HG03521 (cell line): ENCODE results near the gene BMP7.

Experiments used
- ATAC-seq: cut with Tn5 transposase; IDR thresholded peaks from one replicate; pipeline ENCODE4 v1.9.1; 2021; ENCODE audit warnings: mild to moderate bottlenecking, moderate library complexity; ENCODE audit not compliant: unreplicated experiment

BMP7 gene

GRCh38 chr20:57214427-57214826 lies 52.0 kb downstream of the BMP7 start:
- ATAC-seq = no peak

- no peak for ATAC-seq
These were observed 52.5 kb downstream of the BMP7 start for GRCh38 chr20:57213924-57214323.

GRCh38 chr20:57213291-57213690 lies 53.1 kb downstream of the BMP7 start:
- no peak for ATAC-seq

GRCh38 chr20:57212534-57213276 lies 53.7 kb downstream of the BMP7 start:
- no peak for ATAC-seq

GRCh38 chr20:57211908-57212533 lies 54.4 kb downstream of the BMP7 start:
- ATAC-seq = no peak

- no peak for ATAC-seq
These were observed 55.0 kb downstream of the BMP7 start for GRCh38 chr20:57211406-57211805.

- ATAC-seq = no peak
These were observed 55.5 kb downstream of the BMP7 start for GRCh38 chr20:57210911-57211280.

- ATAC-seq = no peak
These were observed 56.2 kb downstream of the BMP7 start for GRCh38 chr20:57210054-57210910.

- ATAC-seq = no peak
These were observed 57.0 kb downstream of the BMP7 start for GRCh38 chr20:57209413-57209812.

GRCh38 chr20:57208198-57208597 lies 58.2 kb downstream of the BMP7 start:
- no peak for ATAC-seq

- no peak for ATAC-seq
These were observed 59.2 kb downstream of the BMP7 start for GRCh38 chr20:57207251-57207650.

- ATAC-seq = no peak
These were observed 60.7 kb downstream of the BMP7 start for GRCh38 chr20:57205606-57206219.

- no peak for ATAC-seq
These were observed 62.5 kb downstream of the BMP7 start for GRCh38 chr20:57203986-57204385.

GRCh38 chr20:57203204-57203603 lies 63.2 kb downstream of the BMP7 start:
- no peak for ATAC-seq

GRCh38 chr20:57202309-57202708 lies 64.1 kb downstream of the BMP7 start:
- no peak for ATAC-seq

GRCh38 chr20:57200882-57201695 lies 65.4 kb downstream of the BMP7 start:
- no peak for ATAC-seq

GRCh38 chr20:57199656-57200405 lies 66.6 kb downstream of the BMP7 start:
- ATAC-seq = no peak

GRCh38 chr20:57198132-57199072 lies 68.0 kb downstream of the BMP7 start:
- no peak for ATAC-seq
